Glomerular visceral epithelial cell (primary cell): ENCODE measurements around the gene NLRP5.
A peak's percentile ranks its signal among the peaks of the same experiment; 100 is the strongest.
"Not testable (repeated sequence)": the region's sequence is repeated elsewhere in the genome, so short reads cannot be mapped to it uniquely, and the experiment has no call there.

Source experiments
- DNase-seq: peaks from one replicate; pipeline ENCODE4 v3.0.0-alpha.2; 2016; ENCODE audit errors: extremely low spot score

Gene NLRP5

GRCh38 chr19:55986487-55986886 is at the start of gene NLRP5:
Gene NLRP5, plus strand, starts transcription at chr19:55986775.
- no peak for DNase-seq

- no peak for DNase-seq
Measured at GRCh38 chr19:55939206-55939605, 47.4 kb upstream of the NLRP5 start.

DNA sequence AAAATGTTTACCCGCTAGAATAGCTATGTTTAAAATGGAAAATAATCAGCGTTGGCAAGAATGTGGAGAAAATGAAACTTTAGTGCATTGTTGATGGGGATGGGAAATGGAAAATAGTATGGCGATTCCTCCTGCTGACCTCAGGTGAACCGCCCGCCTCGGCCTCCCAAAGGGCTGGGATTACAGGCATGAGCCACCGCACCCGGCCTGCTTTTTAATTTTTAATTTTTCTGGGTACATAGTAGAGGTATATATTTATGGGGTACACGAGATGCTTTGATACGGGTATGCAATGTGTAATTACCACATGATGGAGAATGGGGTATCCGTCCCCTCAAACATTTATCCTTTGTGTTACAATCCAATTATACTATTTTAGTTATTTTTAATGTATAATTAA is 46.3 kb upstream of the NLRP5 start:
- no peak for DNase-seq

DNA sequence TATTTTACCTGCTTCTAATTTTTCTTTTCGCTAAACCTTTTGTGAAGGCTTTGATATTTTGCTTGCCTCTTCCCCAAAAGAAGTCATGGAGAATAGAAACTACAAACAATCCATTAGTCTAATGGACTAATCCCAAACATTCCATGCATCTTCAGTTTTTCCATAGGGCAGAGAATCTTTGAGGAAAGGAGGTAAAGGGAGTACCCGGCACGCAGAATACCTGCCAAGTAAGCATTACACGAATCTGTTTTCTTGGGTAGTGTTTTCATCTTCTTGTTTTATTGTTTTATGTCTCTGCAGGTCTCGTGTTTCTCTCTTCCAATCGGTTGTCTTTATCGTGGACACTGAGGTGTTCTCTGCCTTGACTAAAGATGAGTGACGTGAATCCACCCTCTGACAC is 39.0 kb upstream of the NLRP5 start, which contains the start of gene NLRP8:
NLRP8 (plus strand) TSS at position 301 of the 400 bp plus-strand sequence.
- DNase-seq, result no peak

DNA sequence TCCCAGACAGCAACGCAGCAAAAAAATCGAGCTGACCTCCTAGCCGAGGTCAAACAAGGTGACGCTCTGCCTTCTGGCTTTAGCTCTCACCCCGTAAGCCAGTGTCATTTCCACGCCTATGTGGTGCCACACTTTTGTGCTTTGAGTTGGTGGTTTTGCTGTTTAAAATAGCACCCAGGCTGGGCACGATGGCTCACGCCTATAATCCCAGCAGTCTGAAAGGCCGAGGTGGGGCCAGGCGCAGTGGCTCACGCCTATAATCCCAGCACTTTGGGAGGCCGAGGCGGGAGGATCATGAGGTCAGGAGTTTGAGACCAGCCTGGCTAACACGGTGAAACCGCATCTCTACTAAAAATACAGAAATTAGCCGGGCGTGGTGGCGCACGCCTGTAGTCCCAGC is 36.0 kb upstream of the NLRP5 start:
- not testable (repeated sequence) for DNase-seq

DNA sequence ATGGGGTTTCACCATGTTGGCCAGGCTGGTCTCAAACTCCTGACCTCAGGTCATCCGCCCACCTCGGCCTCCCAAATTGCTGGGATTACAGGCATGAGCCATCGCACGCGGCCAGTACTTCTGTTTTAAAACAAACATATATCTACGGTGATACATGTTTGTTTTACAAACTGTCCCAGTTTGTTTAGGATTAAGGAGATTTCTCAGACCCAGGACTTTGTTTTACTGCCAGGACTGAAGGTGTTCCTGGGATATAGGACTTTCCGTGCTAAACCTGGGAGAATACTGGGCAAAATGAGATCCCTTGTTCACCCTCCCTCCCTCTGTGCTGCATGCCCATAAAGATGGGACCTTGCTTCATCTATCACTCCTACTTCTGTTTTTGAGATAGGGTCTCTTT is 30.1 kb upstream of the NLRP5 start:
- no peak for DNase-seq

GRCh38 chr19:55958356-55958755 is 28.2 kb upstream of the NLRP5 start:
- DNase-seq, result peak; percentile 85

GRCh38 chr19:55959996-55960675 is 26.4 kb upstream of the NLRP5 start:
- peak; percentile 78 for DNase-seq

GRCh38 chr19:55962186-55962585 is 24.4 kb upstream of the NLRP5 start:
- DNase-seq, result peak; percentile 74

DNA sequence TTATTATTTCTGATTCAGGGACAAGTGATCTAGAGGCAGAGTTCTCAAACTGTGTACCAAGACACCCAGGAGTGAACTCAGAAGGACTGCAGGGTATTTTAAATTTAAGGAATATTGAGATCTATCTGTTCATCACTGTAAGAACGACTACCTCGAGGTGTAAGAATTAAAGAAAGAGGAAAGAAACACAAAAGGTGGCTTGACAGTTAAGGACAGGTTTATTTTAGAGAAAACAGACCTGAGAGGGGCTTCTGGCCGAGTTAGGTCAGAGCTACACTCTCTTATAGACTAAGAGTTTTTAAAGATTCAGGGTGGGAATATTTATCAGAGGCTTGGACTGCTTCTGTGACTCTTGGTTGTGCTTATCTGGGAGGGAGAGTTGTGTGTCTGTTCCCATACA is 12.6 kb upstream of the NLRP5 start:
- DNase-seq, result no peak

DNA sequence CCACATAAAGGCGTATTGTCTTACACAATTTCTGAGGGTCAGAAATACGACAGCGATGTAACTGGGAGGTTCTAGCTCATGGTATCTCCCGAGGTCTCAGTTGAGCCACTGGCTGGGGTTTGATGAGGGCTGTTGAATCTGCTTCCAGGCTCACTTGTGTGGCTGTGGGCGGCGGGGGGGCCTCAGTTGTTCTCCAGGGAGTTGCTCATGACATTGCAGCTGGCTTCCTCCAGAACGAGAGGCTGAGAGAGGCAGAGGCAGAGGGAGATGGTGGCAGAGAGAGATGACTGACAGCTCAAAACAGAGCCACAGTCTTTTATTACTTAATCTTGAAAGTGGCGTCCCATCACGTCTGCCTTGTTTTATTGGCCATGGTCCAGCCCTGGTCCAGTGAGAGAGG is 6.2 kb upstream of the NLRP5 start:
- no peak for DNase-seq

DNA sequence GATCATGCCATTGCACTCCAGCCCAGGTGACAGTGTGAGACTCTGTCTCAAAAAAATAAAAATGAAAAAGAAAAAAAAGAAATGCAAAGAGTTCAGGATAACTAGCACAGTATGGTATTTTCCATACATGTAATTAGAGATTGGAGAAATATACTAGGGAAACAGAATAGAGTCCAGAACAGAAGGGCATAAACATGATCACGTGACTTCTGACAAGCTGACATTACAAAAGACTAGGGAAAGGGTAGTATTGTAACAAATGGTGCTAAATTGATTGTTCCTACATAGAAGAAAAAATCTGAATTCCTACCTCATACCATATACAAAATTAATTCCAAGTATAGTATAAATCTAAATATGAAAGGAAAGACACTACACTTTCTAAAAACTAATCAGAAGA is 1.3 kb upstream of the NLRP5 start:
- DNase-seq, result no peak

DNA sequence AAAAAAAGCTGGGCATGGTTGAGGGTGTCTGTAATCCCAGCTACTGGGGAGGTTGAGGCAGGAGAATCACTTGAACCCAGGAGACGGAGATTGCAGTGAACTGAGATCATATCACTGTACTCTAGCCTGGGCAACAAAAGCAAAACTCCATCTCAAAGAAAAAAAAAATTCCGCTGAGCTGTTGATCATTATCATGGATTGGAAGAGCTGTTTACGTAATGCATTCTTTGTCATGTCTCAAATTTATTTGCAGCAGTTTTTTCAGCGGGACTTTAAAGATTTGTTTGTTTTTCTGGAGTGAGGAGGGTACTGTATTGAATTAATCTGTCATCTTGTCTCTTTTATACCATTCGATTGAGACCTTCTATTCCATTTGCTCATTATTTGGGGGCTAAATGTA is 4.3 kb downstream of the NLRP5 start:
- no peak for DNase-seq

GRCh38 chr19:55993492-55993891 is 6.9 kb downstream of the NLRP5 start:
- no peak for DNase-seq

- no peak for DNase-seq
Measured at GRCh38 chr19:56014765-56015164, 28.2 kb downstream of the NLRP5 start.

DNA sequence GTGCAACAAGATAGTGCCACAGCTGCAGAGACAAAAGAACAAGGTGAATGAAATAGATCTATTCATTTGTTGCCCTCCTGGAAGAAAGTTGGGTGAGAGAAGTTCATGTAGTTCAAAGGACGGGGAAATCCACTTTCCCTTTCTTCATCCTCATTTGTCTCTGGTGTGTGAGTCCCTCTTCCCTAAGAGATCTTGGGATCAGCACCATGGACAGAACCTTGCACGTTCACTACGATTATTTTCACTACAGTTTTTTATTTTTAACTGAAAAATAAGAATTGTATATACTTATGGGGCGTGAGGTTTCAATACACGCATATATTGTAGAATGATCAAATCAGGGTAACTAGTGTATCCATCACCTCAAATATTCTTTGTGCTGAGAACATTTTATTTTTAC is 29.2 kb downstream of the NLRP5 start:
- no peak for DNase-seq

GRCh38 chr19:56019325-56019724 is 32.8 kb downstream of the NLRP5 start:
- DNase-seq, result not testable (repeated sequence)

- DNase-seq, result not testable (repeated sequence)
Measured at GRCh38 chr19:56020355-56020975, 33.9 kb downstream of the NLRP5 start.

DNA sequence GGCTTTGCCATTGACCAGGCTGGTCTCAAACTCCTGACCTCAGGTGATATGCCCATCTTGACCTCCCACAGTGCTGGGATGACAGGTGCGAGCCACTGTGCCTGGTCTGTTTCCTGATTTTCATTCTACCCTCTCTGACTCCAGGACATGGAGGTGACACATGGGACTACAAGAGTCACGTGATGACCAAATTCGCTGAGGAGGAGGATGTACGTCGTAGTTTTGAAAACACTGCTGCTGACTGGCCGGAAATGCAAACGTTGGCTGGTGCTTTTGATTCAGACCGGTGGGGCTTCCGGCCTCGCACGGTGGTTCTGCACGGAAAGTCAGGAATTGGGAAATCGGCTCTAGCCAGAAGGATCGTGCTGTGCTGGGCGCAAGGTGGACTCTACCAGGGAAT is 40.2 kb downstream of the NLRP5 start:
- DNase-seq, result no peak

DNA sequence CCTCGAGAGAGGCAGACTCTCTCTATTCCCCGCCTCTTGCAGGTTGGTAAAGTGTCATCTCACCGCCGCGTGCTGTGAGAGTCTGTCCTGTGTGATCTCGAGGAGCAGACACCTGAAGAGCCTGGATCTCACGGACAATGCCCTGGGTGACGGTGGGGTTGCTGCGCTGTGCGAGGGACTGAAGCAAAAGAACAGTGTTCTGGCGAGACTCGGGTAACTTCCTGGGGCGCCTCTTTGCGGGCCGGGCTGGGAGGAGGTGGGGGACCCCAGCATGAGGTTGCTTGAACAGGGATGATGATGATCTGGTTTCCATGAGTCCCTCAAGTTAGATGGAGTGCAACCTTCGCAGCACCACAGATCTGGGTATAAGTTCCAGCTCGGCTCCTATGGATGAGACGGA is 67.0 kb downstream of the NLRP5 start:
- no peak for DNase-seq

GRCh38 chr19:56066152-56067023 is 79.8 kb downstream of the NLRP5 start:
- DNase-seq, result peak; percentile 64

- no peak for DNase-seq
Measured at GRCh38 chr19:56069642-56070041, 83.1 kb downstream of the NLRP5 start.

GRCh38 chr19:56071151-56071550 is 84.6 kb downstream of the NLRP5 start:
- no peak for DNase-seq
